GM19193 (cell line): Measurements from ENCODE around the gene RAB44.

Experiments
- POLR2A ChIP-seq: IDR thresholded peaks from 4 replicates; pipeline ENCODE4 v1.6.1; 2011; ENCODE audit not compliant: insufficient read depth, insufficient read length; ENCODE audit errors: extremely low read depth

RAB44 gene

DNA sequence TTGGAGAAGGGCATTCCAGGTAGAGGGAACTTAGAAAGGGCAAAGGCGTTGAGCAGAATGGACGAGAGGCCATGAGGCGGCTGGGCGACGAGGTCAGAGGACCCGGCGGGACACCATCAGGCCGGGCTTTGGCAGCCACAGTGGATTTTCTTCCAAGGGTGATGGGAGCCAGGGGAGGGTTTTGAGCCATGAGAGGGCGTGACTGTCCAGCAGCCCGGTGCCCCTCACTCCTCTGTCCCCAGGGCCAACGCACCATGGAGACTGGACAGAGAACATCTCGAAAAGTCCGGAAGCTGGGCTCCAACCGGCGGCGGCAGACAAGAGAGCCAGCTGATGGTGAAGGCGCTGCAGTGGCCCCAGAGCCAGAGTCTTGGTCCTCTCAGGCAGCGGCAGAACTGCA, 6.4 kb downstream of the RAB44 start:
- no peak for TF ChIP-seq POLR2A

GRCh38 chr6:36706339-36706738, 8.7 kb downstream of the RAB44 start:
- TF ChIP-seq POLR2A, result no peak

DNA sequence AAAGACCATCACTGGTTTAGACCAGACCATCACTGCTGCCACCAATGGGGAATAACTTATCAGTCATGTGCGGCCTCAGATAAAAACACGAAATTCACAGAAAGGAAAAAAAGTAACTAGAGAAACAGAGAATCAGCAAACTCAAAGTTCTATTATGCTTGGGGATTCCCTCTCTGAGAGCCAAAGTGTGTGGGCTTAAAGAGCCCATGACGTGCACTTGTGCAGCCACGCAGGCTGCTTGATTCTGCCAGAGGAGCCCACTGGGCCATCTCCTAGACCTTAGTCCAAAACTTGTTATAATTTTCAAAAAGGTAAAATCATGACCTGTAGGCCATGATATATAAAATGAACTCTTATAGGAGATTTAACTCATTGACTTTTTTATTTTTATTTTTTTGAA, 15.2 kb downstream of the RAB44 start:
- TF ChIP-seq POLR2A, result no peak

DNA sequence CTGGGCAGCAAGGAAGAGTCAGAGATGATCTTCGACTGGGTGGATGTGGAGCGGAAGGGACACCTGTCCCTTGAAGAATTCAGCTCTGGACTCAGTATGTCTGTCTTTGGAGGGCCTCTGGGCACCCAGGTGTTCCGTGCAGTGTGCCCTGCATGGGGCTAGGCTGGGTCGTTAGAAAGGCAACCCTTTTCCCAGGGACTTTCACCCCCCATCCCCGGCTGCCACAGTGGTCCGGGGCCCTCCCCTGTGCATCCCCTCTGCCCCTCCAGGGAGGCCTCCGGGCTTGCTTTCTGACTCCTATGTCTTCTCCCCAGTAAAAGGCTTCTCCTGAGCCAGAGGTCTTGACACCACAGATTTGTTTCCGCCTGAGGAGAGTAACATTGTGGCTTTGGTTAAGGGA, 16.2 kb downstream of the RAB44 start:
- TF ChIP-seq POLR2A, result no peak

- TF ChIP-seq POLR2A, result no peak
These were observed 16.9 kb downstream of the RAB44 start for GRCh38 chr6:36714511-36714910.

DNA sequence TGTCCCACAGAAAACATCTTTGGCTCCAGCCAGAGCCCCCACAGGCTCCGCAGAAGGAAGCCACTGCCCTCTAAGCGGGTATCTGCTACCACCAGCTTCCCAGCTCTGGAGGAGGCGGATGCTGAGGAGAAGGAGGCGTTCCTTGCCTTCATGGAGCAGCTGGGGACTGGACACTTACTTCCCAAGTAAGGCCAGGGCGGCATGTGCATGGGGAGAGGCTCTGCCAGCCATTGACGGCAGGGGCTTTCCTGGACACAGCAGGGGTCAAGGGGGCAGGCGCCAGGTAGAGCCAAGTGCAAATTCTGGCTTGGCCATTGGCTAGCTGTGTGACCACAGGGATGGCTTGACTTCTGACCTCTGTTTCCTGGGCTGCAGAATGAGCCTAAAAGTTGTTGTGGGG, 17.8 kb downstream of the RAB44 start:
- no peak for TF ChIP-seq POLR2A

- no peak for TF ChIP-seq POLR2A
These were observed 19.0 kb downstream of the RAB44 start for GRCh38 chr6:36716476-36717093.

DNA sequence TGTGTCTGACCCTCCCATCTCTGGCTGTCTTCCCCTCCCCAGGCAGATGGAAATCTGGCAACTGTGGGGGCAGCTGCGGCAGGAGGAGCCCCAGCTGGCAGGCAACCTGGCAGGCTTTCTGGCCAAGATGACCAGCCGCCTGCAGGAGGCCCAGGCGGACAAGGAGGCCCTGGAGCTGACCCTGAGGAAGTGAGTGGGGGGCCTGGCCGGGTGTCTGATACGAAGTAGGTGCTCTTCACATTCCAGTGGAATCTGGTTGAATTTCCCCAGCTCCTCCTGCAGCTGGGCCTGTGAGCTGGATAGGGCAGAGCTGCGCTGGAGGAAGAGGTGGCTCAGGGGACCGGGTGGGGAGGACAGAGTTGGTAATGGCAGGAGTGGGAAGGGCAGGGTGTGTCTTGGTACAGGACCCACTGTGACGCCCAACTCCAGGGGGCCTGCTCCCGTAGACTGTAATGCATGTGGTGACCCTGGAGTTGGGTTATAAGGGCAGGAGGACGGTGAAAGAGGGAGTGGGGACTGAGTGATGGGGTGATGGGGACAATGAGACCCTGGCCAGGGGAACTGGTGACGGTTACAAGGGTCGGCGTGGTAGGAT, 19.7 kb downstream of the RAB44 start:
- TF ChIP-seq POLR2A, result no peak

GRCh38 chr6:36717871-36718540, 20.4 kb downstream of the RAB44 start:
- no peak for TF ChIP-seq POLR2A

GRCh38 chr6:36718560-36718959, 20.9 kb downstream of the RAB44 start:
- TF ChIP-seq POLR2A, result no peak

- TF ChIP-seq POLR2A, result no peak
These were observed 21.5 kb downstream of the RAB44 start for GRCh38 chr6:36719126-36719525.

GRCh38 chr6:36720251-36721141, 22.9 kb downstream of the RAB44 start:
- no peak for TF ChIP-seq POLR2A

DNA sequence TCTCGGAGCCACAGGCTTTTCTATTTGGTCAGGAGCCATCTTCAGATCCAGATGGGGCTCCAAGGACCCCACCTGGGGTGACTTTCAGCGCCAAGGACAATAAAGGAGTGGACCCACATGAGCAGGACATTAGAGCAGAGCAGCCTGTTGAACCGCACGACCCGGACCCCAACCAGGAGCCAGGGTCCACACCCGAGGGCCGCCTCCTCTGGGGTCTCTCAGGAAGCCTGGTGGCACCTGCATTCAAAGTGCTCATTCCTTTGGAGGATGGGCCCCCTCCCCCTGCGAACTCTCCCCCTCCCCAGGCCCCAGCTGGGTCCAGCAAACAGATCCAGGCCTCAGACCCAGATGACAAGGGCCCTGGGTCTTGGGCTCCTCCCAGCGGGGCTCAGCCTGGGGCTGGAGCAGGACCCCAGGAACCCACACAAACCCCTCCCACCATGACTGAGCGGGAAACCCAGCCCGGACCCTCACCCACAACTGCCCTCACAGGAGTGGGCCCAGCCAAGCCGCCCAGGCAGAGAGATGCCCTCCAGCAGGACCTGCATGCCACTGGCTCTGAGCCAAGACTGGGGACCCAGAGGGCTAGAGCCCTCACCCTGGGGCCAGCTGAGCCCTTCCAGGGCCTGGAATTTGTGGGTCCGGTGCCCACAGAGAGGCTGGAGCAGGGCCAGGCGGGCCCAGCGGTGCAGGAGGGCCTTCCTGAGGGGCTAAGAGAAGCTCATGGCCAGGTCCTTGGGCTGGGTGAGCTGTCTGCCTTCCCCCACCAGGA, 23.9 kb downstream of the RAB44 start:
- no peak for TF ChIP-seq POLR2A

- TF ChIP-seq POLR2A, result no peak
These were observed 24.7 kb downstream of the RAB44 start for GRCh38 chr6:36722365-36722764.
